NCI-H2171 treated with DMSO at 0.1 percent for 48 hours (cell line): Measurements from ENCODE around the gene VAT1L.

Experiments used
- DNase-seq: peaks from one replicate; lab custom pipeline; 2025; lab: John Stamatoyannopoulos, UW

The VAT1L gene, protein sequence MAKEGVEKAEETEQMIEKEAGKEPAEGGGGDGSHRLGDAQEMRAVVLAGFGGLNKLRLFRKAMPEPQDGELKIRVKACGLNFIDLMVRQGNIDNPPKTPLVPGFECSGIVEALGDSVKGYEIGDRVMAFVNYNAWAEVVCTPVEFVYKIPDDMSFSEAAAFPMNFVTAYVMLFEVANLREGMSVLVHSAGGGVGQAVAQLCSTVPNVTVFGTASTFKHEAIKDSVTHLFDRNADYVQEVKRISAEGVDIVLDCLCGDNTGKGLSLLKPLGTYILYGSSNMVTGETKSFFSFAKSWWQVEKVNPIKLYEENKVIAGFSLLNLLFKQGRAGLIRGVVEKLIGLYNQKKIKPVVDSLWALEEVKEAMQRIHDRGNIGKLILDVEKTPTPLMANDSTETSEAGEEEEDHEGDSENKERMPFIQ

DNA sequence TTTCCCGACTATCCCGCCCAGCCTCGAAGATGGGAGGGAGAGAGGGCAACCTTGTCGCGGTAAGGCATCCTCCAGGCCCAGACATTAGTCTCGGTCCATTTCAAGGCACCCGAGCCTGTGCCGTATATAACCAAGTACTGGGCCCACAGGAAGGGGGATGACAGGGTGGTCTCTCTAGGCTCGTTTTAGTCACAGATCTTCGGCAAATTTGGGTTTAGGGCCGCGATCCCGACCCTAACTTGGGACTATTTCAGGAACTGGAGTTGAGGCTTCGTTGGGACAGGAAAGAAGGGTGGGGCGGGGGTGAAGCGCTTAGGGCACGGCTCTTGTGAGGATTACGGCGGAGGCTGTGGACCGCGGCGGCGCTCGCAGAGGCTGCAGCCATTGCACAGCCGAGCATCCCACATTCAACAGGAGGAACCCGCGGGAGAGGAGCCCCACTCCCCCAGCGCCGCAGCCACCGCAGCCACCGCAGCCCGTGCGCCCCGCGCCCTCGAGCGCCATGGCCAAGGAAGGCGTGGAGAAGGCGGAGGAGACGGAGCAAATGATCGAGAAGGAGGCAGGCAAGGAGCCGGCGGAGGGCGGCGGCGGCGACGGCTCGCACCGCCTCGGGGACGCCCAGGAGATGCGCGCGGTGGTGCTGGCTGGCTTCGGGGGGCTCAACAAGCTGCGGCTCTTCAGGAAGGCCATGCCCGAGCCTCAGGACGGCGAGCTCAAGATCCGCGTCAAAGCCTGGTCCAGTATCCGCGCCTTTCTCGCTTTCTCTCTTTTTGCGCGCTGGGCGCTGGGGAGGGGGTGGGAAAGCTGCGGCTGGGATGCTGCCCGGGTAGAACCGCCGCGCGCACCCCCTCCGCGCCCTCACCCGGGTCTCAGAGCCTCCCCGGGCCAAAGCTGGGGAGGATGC, at the start of gene VAT1L:
Gene VAT1L, plus strand, starts transcription at position 384 of the 904 bp plus-strand sequence. Its CDS starts 119 bp downstream, at position 503.
- DNase-seq, result peak; percentile 7

DNA sequence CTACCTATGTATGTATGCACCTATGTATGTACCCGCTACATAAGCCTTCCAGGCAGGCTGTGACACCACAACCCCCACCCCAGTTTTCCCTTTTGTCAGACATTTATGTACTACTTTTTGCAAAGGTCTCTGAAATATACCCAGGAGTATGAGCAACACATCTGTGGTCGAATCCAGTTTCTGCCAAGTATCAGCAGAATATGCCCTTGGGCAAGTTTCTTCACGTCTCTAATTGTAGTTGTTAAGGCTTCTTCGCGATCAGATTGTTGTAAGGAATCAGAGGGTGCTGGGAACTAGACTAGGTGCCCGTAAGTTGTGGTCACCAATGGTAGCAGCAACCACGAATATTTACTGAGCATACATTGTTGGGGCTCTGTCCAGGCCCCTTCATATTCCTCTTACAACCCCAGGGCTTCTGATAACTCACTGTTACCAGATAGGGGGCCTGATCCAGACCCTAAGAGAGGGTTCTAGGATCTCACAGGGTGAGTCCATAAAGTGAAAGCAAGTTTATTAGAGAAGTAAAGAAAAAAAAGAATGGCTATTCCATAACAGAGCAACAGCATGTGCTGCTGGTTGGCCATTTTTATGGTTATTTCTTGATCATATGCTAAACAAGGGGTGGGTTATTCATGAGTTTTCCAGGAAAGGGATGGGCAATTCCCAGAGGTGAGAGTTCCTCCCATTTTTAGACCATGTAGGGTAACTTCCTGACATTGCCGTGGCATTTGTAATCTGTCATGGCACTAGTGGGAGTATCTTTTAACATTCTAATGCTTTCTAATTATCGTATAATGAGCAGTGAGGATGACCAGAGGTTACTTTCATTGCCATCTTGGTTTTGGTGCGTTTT, 49.4 kb upstream of the VAT1L start:
- DNase-seq, result no peak

DNA sequence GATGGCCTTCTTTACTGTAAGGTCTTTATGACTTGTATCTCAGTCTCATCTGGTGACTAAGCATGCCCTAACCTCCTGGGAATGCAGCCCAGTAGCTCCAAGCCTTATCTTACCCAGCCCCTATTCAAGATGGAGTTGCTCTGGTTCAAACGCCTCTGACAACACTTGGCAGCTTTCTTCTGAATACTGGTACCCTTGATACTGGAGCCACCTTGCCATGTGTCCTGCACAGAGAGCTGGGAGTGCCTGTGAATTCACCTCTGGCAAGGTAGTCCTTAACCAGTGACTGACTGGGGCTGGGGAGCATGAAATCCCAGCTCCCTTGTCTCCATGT, 48.8 kb upstream of the VAT1L start:
- DNase-seq, result no peak

DNA sequence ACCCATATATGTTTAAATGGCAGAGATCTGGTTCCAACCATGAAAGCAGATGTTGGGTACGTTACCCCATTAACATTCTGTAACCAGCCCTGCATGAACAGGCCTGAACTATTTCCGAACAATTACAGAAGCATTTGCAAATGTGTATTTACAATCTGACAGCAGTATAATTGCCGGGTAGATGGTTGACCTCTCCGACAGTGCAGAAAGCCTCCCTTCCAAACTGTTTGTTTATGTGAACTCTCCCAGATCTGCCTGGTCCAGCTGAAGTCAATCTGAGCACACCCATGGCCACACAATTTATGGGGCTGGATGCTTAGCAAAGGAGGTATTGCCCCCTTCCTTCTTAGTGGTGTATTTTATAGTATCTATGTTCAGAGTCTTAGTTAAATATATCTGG, 44.2 kb upstream of the VAT1L start:
- no peak for DNase-seq

DNA sequence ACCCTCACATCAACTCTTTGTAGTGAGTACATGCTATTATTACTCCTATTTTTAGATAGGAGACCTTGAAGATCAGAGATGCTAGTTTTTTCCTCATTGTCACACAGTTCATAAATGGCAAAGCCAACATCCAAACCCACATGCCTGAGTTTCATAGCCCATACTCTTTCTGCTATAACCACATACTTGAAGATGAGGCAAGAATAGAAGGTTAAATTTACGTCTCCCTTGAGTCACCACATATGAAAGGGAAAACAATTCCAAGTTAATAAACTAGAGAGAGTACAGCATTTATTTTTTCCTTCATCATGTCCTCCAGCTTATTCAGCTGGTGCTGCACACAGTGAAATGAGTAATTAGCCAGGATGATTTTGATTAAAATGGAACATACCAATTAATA, 42.4 kb upstream of the VAT1L start:
- no peak for DNase-seq

DNA sequence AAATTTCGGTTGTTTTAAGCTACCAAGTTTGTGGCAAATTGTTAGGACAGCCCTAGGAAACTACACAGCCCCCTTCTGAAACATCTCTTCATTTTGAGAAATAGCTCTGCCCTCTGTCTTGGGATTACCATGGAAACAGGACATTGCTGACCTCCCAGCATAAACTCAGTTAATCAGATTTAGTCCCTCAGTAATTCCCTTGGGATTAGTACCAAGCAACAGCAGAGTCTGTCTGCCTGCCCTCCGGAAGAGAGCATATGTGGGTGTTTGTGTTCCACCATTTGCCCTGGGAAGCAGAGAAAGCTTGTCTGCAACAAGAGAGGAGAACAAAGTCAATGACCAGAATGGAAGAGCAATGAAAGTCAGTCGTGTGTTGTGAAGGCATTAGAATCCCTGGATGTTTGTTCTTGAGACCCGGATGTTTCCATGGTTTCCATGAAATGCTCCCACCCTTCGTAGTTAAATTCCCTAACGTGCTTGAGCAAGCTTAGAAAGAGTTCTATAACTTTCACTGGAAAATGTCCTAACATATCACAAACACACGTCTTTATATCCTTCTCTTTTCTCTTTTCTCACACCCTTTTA, 39.9 kb upstream of the VAT1L start:
- DNase-seq, result no peak

DNA sequence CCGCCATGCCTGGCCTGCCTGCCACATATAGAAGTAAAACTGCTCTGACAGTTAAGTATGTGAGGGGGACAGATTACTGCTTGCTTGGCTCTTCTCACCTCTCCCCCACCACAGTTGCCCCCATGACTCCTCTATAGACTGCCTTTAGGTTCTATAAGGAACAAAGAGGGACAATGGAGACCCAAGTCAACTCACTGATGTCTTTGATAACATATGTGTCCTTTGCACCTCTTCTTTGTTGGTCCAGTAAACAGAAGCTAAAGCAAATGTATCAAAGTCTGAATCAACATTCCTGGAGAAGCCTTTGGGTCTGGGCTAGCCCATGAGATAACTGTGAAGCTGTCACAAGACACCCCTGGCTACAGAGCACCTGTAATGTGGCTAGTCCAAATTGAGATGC, 38.9 kb upstream of the VAT1L start:
- DNase-seq, result no peak

DNA sequence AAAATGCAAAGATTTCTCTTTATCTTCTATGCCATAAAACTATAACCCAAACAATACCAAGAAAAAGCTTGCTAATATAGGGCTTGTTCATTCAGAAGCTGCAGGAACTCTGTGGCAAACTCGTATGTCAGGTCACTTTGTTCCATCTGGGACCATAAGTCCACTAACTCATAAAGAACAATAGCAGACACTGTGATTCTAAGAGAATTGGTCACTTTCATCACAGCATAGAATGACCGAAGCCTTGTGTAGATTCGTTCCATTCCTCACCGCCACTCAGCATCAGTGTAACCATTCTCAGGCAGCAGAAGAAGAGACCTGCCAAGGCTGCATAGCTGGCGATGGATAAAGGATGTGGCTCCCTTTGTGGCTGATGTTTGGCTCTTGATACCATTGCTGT, 30.3 kb upstream of the VAT1L start:
- no peak for DNase-seq

DNA sequence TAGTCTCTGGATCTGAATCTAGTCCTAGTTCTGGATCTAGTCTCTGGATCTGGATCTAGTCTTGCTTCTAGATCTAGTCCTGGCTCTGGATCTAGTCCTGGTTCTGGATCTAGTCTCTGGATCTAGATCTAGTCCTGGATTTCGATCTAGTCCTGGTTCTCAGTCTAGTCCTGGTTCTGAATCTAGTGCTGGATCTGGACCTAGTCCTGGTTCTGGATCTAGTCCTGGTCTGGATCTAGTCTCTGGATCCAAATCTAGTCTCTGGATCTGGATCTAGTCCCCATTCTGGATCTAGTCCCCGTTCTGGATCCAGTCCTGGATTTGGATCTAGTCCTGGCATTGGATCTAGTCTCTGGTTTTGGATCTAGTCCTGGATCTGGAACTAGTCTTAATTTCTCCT, 29.9 kb upstream of the VAT1L start:
- DNase-seq, result no peak

DNA sequence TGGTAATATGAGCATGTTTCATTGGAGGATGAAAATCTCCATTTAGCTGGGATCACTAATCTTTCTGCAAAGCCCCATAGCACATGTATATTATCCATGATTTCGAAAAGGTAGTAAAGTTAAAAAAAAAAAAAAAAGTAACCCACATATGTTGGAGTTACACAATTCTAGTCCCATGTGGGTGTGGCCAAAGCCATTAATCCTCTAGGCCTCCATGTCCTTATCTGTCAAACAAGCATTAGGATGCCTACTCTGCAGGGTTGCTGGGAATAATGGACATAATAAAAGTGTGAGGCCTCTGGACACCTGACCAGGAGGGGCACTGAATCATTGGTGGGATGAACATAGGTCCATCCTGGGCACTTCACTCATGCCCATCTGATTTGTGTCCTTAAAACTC, 29.2 kb upstream of the VAT1L start:
- DNase-seq, result no peak

DNA sequence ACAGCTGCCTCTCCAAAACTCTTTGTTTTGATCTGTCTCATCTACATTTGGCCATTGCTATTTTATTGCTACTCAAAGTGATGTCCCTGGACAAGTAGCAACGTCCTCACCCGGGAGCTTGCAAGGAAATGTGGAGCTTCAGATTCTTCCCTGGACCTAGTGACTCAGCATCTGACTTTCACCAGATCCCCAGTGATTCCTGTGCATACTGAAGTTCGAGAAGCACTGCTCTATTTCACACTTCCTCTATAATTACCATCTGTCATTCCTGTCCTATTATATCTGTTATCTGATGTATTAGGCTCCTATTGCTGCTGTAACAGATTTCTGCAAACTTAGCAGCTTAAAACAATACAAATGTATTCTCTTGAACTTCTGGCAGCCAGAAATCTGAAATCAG, 28.5 kb upstream of the VAT1L start:
- DNase-seq, result no peak

DNA sequence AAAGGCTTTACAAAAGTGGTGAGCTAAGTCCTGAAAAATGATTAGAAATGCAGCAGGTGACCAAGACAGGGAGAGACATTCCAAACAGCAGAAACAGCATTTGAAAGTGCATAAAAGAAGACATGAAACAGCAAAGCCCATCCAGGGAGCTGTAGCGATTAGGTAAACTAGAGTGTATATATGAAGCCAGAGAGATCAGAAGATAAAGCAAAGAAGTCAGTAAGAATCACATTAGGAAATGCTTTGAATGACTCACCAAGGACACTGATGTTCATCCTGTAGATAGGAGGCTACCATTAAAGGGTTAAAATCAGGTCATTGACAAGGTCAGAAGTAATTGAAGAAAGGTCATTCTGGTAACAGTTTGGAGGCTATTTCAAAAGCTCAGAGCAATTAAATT, 27.6 kb upstream of the VAT1L start:
- DNase-seq, result no peak

DNA sequence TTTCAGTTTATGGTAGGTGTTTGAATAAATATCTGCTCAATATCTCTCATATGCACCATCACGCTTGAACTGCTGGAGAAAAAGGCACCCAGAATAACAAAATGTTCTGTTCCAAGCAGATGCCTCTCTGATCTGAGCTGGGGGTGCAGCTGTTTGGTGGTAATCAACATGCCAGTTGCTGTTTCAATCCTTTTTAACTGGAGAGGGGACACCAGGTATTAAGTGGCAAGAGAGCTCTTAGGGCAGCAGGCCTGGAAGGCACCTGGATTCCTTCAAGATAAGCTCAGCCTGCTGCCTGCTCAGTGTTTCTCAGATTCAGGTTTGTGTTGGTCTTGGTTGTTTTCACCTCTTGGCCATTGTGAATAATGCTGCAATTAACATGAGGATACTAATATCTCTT, 27.2 kb upstream of the VAT1L start:
- DNase-seq, result peak; percentile 5

DNA sequence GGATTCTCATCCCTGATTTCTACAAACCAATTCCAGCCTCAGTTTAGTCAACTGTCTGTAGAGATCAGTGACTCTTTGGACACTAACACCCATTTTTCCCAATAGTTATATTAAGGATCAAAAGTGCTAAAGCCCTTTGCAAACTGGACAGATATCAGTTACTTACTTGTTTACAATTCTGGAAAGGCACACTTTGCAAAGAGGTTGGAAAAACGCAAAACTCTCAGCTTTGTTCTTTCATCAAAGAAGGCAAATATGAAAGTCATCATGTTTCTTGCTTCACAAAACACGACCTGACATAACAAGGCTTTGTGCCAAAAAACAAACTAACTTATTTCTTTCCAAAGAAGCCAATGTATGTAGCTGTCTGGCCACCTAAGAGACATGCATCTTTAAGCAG, 26.1 kb upstream of the VAT1L start:
- DNase-seq, result no peak

DNA sequence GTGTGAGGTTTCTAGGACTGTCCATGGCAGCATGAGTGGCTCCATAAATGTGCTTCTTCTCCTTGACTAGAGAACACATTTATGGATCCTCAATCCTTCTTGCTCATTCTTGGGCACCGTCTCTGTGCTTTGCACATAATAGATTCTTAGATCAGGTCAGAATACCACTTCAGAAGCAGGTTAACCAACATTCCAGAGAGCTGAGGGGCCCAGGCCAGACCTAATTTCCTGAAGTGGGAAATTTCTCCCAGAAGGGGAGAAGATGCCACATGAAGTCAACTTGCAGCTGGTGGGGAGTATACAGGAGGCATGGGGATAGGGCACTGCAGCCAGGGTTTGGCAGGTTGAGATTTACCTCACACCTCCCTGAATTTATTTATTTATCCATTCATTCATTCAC, 24.4 kb upstream of the VAT1L start:
- DNase-seq, result no peak

DNA sequence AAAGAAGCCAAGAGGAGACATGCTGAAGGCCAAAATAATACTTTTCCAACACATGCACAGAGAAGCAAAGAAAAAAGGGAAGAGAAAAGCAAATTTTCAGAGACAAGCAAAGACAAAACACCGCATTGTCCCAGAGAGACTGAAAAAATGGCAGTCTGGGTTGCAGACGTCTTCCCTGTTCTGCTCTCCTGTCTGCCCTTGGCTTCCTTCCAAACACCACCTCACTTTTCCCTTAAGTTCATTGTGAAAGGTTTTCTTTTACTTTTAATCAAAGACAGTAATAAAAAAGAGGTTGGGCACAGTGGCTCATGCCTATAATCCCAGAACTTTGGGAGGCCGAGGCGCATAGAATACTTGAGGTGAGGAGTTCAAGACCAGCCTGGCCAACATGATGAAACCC, 21.2 kb upstream of the VAT1L start:
- DNase-seq, result no peak

DNA sequence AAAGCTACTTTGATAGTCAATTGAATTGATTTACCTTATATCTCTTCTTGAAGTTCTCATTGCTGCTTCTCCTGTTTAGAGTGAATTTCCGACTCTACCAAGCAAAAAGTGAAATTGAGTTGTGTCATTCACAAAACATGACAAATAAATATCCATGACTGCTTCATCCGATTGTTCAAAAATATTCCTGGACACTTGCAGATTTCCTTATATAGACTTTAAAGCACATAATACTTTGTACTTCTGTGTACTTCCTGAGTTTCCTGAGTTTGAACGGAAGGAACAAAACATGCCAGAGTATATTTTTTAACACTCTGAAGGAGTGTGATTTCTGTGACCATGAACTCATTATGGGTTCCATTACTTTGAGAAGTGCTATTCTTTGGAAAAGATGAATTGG, 20.5 kb upstream of the VAT1L start:
- DNase-seq, result no peak

DNA sequence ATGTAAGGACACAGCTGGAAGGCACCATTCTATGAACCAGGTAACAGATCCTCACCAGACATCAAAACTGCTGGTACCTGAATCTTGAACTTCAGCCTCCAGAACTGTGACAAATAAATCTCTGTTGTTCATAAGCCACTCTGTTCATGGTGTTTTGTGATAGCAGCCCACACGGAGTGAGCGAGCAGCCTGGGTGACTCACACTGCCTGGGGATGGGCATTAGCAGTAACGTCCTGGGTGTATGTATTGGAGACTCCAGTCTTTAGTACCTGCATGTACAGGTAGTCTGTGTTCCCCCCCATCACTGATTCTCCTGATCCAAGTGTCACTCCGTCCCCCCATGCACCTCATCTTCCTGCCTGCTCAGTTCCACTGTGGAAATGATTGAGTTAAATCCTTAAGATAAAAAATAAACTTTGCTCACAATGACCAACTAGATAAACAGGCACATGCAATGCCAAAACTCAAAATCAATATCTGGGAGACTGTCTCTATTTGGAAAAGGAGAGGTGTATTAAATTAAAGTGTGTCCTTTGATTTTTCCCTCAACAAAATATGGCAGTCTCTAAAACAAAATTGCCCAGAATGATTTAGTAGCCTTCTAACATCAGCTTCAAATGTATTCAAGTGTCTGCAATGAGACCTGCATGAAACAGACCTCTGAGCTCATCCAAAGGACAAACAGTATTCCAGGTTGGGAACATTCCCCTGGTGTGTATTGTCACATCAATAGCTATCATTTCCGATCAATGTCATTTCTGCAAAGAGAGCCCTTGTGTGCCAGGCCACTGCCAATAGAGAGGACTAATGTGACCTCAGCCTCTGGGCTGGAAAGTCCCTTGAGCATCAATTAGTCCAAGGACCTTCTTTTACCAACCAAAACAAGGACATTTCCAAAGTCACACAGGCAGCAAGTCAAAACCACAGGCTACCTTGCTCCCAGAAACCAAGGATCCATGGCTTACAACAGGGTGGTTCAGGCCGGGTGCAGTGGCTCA, 12.2 kb upstream of the VAT1L start:
- no peak for DNase-seq

DNA sequence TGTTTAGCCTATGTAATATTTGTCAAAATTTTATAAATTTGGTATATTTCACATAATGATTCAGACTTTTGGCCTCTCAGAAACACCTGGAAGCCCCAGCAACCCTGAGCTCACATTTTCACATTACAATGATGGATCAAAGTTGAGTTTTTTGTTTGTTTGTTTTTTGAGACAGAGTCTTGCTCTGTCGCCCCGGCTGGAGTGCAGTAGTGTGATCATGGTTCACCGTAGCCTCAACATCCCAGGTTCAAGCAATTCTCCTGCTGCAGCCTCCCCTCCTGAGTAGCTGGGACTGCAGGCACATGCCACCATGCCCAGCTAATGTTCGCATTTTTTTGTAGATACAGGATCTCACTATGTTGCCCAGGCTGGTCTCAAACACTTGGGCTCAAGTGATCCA, 10.6 kb upstream of the VAT1L start:
- no peak for DNase-seq

DNA sequence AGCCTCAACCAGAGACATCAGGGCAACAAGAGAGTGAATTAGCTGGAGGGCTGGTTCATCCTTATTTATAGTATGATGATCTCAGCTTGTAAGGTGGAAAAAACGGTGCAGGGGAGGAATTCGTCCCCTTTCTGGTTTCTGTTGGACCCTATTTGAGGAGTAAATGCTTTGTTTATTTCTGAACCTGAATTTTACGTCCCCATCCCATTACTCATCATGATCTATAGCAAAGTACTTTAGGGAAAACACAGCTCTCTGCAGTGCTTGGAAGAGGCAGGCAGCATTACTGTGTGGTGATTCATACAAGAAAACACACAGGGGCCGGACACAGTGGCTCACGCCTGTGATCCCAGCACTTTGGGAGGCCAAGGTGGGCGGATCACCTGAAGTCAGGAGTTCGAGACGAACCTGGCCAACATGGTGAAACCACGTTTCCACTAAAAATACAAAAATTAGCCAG, 8.0 kb upstream of the VAT1L start:
- DNase-seq, result no peak

DNA sequence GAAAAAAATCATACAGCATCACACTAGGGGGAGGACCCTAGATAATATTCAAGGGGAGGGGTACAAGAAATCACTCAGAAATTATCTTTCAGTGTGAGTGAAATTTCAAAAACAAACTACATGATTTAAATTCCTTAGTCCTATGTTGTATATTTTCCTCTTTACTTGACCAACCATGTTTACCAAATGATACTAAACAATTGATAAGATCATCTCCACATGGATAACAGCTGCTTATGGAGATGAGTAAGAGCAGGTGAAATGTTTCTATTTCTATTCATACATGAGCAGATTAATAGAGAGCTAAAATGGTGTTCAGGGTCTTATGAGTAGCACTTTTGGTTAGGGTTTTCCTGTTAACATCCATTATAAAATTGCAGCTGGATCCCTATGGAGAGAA, 7.3 kb upstream of the VAT1L start:
- DNase-seq, result no peak
